Keratinocyte (primary cell): ENCODE data around the gene PRDM1. TPM values are rescaled to one million over a fixed set of nuclear protein-coding genes. Genes with fewer than 3 reads are reported as not detected.

ENCODE experiments used
- DNase-seq: peaks from one replicate; pipeline ENCODE4 v3.0.0-alpha.2; 2011; ENCODE audit warnings: low read depth, missing footprints, low spot score
- FAIRE-seq: peaks from 2 replicates; lab custom pipeline; 2011; peaks lifted over from hg19 to GRCh38; lab: Jason Lieb, UNC
- H2AFZ ChIP-seq: 2 replicates; pipeline ENCODE4 v1.6.0; 2012; ENCODE audit warnings: low read length, control low read depth, inconsistent platforms; ENCODE audit not compliant: control insufficient read depth
- H3K27ac ChIP-seq: 2 replicates; pipeline ENCODE4 v1.5.1; 2011; ENCODE audit warnings: low read length; ENCODE audit not compliant: control insufficient read depth, insufficient read depth
- H3K27me3 ChIP-seq: 3 replicates; pipeline ENCODE4 v1.6.0; 2011; ENCODE audit warnings: low read length; ENCODE audit not compliant: control insufficient read depth, insufficient read depth; ENCODE audit errors: extremely low read depth
- H3K36me3 ChIP-seq, 2 experiments: 2 replicates in 1 of 2; 3 replicates in 1 of 2; pipeline ENCODE4 v1.5.1; 2011; ENCODE audit warnings: low read length in 2 of 2, mild to moderate bottlenecking in 1 of 2; ENCODE audit not compliant: control insufficient read depth in 2 of 2, insufficient read depth in 2 of 2; ENCODE audit errors: extremely low read depth in 1 of 2
- H3K4me1 ChIP-seq: 3 replicates; pipeline ENCODE4 v1.5.1; 2011; ENCODE audit warnings: low read length; ENCODE audit not compliant: control insufficient read depth, insufficient read depth; ENCODE audit errors: extremely low read depth
- H3K4me2 ChIP-seq: 3 replicates; pipeline ENCODE4 v1.6.0; 2011; ENCODE audit warnings: low read depth, low read length; ENCODE audit not compliant: control insufficient read depth, insufficient read depth; ENCODE audit errors: extremely low read depth
- H3K4me3 ChIP-seq, 3 experiments: fragments of 200-600 bp in 1 of 3; sonication (generic) in 1 of 3; 2 replicates in 2 of 3; 3 replicates in 1 of 3; pipeline ENCODE4 v1.5.1; 2011 to 2016; ENCODE audit warnings: low read length in 3 of 3, mild to moderate bottlenecking in 3 of 3, control low read depth in 2 of 3, inconsistent platforms in 1 of 3, low read depth in 1 of 3, mixed read lengths in 1 of 3, mixed run types in 1 of 3, moderate library complexity in 1 of 3; ENCODE audit not compliant: control insufficient read depth in 2 of 3, insufficient read depth in 2 of 3; ENCODE audit errors: extremely low read depth in 1 of 3
- H3K79me2 ChIP-seq: 2 replicates; pipeline ENCODE4 v1.6.0; 2012; ENCODE audit warnings: low read length; ENCODE audit not compliant: control insufficient read depth, insufficient read depth
- H3K9ac ChIP-seq: 3 replicates; pipeline ENCODE4 v1.6.0; 2011; ENCODE audit warnings: low read length; ENCODE audit not compliant: control insufficient read depth, insufficient read depth; ENCODE audit errors: extremely low read depth
- H3K9me1 ChIP-seq: 3 replicates; pipeline ENCODE4 v1.6.0; 2011; ENCODE audit warnings: low read length; ENCODE audit not compliant: control insufficient read depth, insufficient read depth; ENCODE audit errors: extremely low read depth
- H3K9me3 ChIP-seq: 2 replicates; pipeline ENCODE4 v1.5.1; 2012; ENCODE audit warnings: low read depth, low read length; ENCODE audit not compliant: control insufficient read depth
- H4K20me1 ChIP-seq: 3 replicates; pipeline ENCODE4 v1.6.0; 2011; ENCODE audit warnings: low read length; ENCODE audit not compliant: control insufficient read depth, insufficient read depth; ENCODE audit errors: extremely low read depth
- CTCF ChIP-seq, 3 experiments: IDR thresholded peaks in 1 of 3; conservative IDR thresholded peaks in 1 of 3; optimal IDR thresholded peaks in 1 of 3; 2 replicates in 2 of 3; 3 replicates in 1 of 3; pipeline versions ENCODE3 to v1.5.1; 2011; ENCODE audit warnings: low read length in 3 of 3, mild to moderate bottlenecking in 3 of 3, moderate library complexity in 2 of 3, control low read depth in 1 of 3, inconsistent platforms in 1 of 3; ENCODE audit not compliant: insufficient read depth in 2 of 3; ENCODE audit errors: extremely low read depth in 1 of 3
- EZH2 ChIP-seq: IDR thresholded peaks from one replicate; pipeline ENCODE4 v1.6.1; 2012; ENCODE audit warnings: inconsistent platforms, mild to moderate bottlenecking, low read length, moderate library complexity
- dilution Hi-C: fragments of 300-500 bp; cut with MboI; formaldehyde crosslinking; loops from one replicate; pipeline ENCODE4 v1.7.0; 2020; ENCODE audit warnings: low sequenced_read_pairs; ENCODE audit not compliant: extremely low pct_ligation_motif_present
- polyA plus RNA-seq, 5 experiments: library from polyadenylated mRNA; depleted of rRNA in 3 of 5; stranded (reverse) in 3 of 5; stranded (forward) in 1 of 5; unstranded in 1 of 5; fragments of >200 nt; gene quantifications; 1 replicate in 1 of 5; 2 replicates in 3 of 5; 3 replicates in 1 of 5; pipeline versions ENCODE4 v1.2.1 to v1.2.3, GENCODE V29; 2011 to 2012; ENCODE audit warnings: missing spikeins in 2 of 5, low read depth in 1 of 5, low replicate concordance in 1 of 5

PRDM1 gene
- polyA plus RNA-seq, 1 donor (not counting 4 experiments of a cell fraction or from before 2014, with no cell fraction given): 6.7 TPM

GRCh38 chr6:106082735-106083398 is 3.3 kb upstream of the PRDM1 start:
- H2AFZ ChIP-seq: no peak overlapping the region
- H3K9me1 ChIP-seq: no peaks in the 10 kb centered on the region
- H3K27me3 ChIP-seq: no peaks in the 10 kb centered on the region
- TF ChIP-seq EZH2: no peak
- no peak for TF ChIP-seq CTCF (optimal IDR thresholded peaks at IDR 0.05 in 1 of 3, IDR thresholded peaks at IDR 0.05 in 1 of 3, conservative IDR thresholded peaks at IDR 0.05 in 1 of 3; ENCODE audit: extremely low read depth in 1 of 3, insufficient read depth in 2 of 3, low read length in 3 of 3)
- peaks cover 9% of the 10 kb centered on the region for H3K79me2 ChIP-seq
- H3K9me3 ChIP-seq: no peaks in the 10 kb centered on the region
- H3K4me2 ChIP-seq: peak overlapping the region; percentile 37
- FAIRE-seq (peak; percentile 92), DNase-seq (no peak)
- peaks cover 39% of the 10 kb centered on the region for H3K4me1 ChIP-seq
- H3K27ac ChIP-seq: peak overlapping the region; percentile 91
- H3K36me3 ChIP-seq: no peaks in the 10 kb centered on the region
- dilution Hi-C loops: no loop called here
- no peaks in the 10 kb centered on the region for H4K20me1 ChIP-seq
- no peak overlapping the region for H3K4me3 ChIP-seq
- peak overlapping the region; percentile 41 for H3K9ac ChIP-seq

GRCh38 chr6:106083618-106084017 is 2.5 kb upstream of the PRDM1 start:
- peak overlapping the region; percentile 6 for H3K9ac ChIP-seq
- FAIRE-seq: no peak
- H3K4me1 ChIP-seq: peaks cover 44% of the 10 kb centered on the region
- H3K27ac ChIP-seq: peak overlapping the region; percentile 91
- DNase-seq: no peak
- no peak overlapping the region for H3K4me3 ChIP-seq
- H3K4me2 ChIP-seq: peak overlapping the region; percentile 31
- no peak overlapping the region for H2AFZ ChIP-seq
- TF ChIP-seq CTCF (optimal IDR thresholded peaks at IDR 0.05 in 1 of 3, IDR thresholded peaks at IDR 0.05 in 1 of 3, conservative IDR thresholded peaks at IDR 0.05 in 1 of 3; ENCODE audit: extremely low read depth in 1 of 3, insufficient read depth in 2 of 3, low read length in 3 of 3): no peak
- TF ChIP-seq EZH2: no peak
- H3K9me3 ChIP-seq: no peaks in the 10 kb centered on the region
- dilution Hi-C loops: no loop called here
- H3K36me3 ChIP-seq: no peaks in the 10 kb centered on the region
- no peaks in the 10 kb centered on the region for H3K9me1 ChIP-seq
- no peaks in the 10 kb centered on the region for H4K20me1 ChIP-seq
- H3K79me2 ChIP-seq: peaks cover 14% of the 10 kb centered on the region
- H3K27me3 ChIP-seq: no peaks in the 10 kb centered on the region
